ENCODE data around the gene PSEN2.
A peak's percentile ranks its signal among the peaks of the same experiment; 100 is the strongest.

The PSEN2 gene

DNA sequence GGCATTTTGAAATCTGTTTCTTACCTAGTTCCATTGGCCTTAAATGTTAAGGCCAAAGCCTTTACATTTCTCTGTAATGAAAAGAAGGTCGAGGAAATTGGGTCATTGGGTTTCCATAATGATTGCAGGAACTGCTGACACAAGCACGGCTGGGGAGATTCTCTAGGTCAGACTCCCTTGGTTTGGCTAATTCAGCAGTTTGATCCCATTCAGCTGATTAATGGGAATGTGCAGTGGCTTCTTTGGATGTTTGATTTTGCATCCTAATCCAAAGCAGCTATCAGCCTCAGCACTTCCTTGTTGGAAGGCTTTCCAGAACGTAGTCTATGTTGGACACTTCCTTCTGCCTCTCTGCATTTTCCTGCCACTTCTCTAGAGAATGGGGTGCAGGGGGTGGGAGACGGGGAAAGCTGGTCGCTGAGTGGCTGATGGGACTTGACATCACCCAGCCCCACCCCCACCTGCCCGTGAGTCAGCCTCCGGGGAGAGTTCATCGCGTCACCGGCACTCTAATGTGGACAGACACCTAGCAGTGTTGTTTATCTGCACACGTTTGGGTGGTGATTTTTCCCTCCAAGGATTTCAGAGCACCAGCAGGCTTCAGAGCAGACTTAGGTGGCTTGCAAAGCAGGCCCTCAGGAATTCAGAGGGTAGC lies 5.4 kb downstream of the PSEN2 start:
- peaks cover 13% of the 10 kb centered on the region for H3K27me3 Mint-ChIP-seq
- peaks cover 19% of the 10 kb centered on the region for H3K4me1 Mint-ChIP-seq
- no peak overlapping the region for H3K27ac Mint-ChIP-seq
- no peaks in the 10 kb centered on the region for H3K9me3 Mint-ChIP-seq
- no peak for DNase-seq
- no peak overlapping the region for H3K4me3 Mint-ChIP-seq
- ATAC-seq, result no peak

DNA sequence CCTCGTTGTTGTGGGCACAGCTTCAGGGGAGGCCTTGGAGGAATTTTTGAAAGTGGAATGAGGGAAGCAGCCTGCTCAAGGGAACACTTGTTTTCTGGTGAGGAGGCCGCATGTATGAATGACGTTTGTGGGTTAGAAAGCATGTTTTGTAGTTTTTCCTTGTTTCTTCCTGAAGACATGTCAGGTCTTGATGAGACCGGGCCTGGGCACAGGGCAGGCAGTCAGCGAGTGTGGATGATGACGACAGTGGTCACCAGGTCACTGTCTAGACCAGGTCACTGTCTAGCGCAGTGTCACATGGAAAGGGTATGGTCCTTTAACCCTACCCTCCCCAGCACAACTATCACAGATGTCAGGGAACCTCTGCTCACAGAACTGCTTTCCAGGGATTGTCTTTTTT lies 7.3 kb downstream of the PSEN2 start:
- DNase-seq, result no peak
- no peak overlapping the region for H3K27ac Mint-ChIP-seq
- no peaks in the 10 kb centered on the region for H3K9me3 Mint-ChIP-seq
- H3K4me1 Mint-ChIP-seq, result peaks cover 24% of the 10 kb centered on the region
- no peak for ATAC-seq
- no peaks in the 10 kb centered on the region for H3K27me3 Mint-ChIP-seq
- no peak overlapping the region for H3K4me3 Mint-ChIP-seq

DNA sequence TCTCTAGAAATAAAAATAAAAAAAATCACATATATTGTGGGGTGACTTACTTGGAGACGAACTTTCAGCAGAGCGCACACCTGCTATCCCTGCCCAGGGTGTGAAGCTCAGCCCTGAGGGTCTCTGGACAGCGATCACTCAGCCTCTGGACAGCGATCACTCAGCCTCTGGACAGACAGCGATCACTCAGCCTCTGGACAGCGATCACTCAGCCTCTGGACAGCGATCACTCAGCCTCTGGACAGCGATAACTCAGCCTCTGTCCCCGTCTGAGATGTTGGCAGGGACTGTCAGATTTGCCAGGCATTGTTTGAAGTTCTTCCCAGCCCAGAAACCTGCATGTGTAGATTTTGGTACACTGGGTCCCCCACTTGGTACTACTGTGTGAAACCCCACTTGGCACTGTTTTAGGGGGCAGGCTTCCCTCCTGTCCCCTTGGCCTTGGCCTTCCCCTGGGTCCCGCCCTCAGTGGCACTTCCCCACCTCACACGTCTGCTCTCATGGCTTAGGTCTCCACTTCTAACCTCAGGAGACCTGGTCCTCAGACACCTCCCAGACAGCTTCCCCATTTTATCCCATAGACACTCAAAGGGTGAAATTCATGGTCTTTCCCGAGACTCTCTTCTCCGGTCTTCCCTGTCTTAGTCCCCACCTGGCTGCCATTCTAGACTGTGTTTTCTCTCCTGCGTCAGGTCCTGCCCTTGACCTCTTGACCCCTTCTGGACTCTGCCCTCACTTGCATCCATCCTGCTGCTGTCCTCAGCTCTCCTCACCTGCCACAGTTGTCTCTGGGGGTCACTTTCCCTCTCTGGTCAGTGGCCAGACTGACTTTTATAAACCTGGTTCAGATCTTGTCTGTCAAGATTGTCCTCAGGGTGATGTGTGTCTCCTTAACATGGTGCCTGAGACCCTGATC lies 10.2 kb downstream of the PSEN2 start:
- H3K4me1 Mint-ChIP-seq, result peaks cover 48% of the 10 kb centered on the region
- H3K27me3 Mint-ChIP-seq, result no peaks in the 10 kb centered on the region
- ATAC-seq (no peak), DNase-seq (no peak)
- no peak overlapping the region for H3K4me3 Mint-ChIP-seq
- H3K27ac Mint-ChIP-seq, result peak overlapping the region; percentile 38 to 41
- no peaks in the 10 kb centered on the region for H3K9me3 Mint-ChIP-seq

DNA sequence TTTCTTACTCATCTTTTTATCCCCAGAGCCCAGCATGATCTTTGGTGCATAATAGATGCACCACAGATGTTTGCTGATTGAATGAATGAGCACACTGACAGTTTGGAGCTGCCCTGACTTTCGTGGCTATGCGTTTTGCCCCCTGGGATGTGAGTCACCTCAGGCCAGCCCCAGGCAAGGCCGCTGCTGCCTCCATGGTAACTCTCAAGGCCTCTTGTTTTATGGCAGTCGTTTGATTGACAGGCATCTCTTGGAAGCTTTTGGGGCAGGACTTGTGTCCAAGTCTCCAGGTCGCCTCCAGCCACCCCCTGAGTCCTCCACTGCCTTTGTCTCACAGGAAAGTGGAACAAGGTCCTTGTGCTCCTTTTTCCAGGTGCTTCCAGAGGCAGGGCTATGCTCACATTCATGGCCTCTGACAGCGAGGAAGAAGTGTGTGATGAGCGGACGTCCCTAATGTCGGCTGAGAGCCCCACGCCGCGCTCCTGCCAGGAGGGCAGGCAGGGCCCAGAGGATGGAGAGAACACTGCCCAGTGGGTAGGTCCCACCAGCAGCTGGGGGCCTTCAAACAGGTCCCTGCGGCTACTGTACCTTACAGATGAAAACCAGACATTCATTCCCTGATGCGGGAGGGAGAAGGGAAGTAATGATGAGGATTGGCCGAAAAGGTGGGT lies 11.2 kb downstream of the PSEN2 start:
- ATAC-seq, result no peak
- Mint-ChIP-seq H3K4me3 (peak overlapping the region; percentile 59 to 75), H3K4me1 (peaks cover 58% of the 10 kb centered on the region)

DNA sequence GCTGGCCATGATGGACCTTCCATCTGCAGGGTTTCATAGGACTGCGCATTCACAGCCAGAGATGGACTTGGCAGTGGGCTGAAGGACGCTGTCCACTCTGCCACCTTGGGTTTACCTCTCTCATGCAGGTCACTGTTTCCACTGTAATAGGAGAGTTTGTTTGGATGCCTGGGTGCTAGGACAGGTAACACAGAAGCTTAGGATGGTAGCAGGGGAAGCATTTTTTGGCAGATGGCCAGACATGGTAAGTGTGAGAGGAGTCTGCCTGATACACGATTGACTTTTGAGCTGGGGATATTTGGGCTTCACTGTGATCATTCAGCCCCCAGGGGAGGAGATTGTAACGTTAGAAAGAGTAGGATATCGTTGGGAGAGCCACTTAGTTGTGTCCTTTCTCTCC lies 11.8 kb downstream of the PSEN2 start:
- Mint-ChIP-seq H3K9me3 (no peaks in the 10 kb centered on the region), H3K27me3 (no peaks in the 10 kb centered on the region), H3K27ac (peak overlapping the region; percentile 90 to 91), H3K4me3 (peak overlapping the region; percentile 59 to 75), H3K4me1 (peaks cover 60% of the 10 kb centered on the region)
- DNase-seq (no peak), ATAC-seq (peak; percentile 18)

More for the DNA sequence above, 11.2 kb downstream of the PSEN2 start:
- H3K27me3 Mint-ChIP-seq, result no peaks in the 10 kb centered on the region
- H3K9me3 Mint-ChIP-seq, result no peaks in the 10 kb centered on the region
- no peak for DNase-seq
- H3K27ac Mint-ChIP-seq, result peak overlapping the region; percentile 90 to 91

DNA sequence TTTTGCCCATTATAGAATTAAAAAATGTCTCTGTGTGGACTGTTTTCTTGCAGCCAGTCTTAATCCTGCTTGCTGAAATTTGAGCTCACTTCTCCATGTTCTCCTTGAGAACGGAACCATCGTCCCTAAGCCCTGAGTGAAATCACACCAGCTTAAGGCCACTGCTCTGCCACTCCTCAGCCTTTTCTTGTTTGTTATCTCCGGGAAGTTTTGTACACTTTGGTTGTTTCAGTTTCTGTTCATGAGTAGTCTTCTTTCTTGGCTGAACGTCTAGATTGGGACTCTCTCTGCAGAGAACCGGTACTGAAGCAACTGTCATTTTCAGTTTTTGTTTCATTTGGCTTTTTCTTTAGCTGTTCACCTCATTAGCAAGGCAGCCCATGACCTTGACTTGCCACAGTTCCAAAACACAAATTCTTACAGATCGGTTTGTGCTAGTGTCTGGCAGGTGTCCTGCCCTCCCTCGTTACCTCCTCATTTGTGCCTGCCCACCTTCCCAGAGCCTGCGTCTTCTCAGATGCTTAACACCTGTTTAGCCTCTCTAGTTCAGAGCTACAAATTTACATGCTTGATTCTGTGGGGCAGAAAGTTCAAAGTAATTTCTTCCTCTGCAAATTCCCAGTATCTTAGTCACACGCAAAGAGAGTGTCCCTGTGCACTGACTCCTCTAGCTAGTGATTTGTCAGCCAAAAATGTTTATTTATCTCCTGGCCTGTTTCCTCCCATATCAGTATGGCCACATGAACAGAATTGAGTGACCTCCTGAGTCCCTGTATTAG lies 12.4 kb downstream of the PSEN2 start:
- Mint-ChIP-seq H3K4me1 (peaks cover 60% of the 10 kb centered on the region), H3K9me3 (no peaks in the 10 kb centered on the region), H3K27me3 (no peaks in the 10 kb centered on the region), H3K27ac (peak overlapping the region; percentile 90 to 91), H3K4me3 (peak overlapping the region; percentile 59 to 75)
- ATAC-seq (peak; percentile 91), DNase-seq (peak; percentile 27 to 38)

DNA sequence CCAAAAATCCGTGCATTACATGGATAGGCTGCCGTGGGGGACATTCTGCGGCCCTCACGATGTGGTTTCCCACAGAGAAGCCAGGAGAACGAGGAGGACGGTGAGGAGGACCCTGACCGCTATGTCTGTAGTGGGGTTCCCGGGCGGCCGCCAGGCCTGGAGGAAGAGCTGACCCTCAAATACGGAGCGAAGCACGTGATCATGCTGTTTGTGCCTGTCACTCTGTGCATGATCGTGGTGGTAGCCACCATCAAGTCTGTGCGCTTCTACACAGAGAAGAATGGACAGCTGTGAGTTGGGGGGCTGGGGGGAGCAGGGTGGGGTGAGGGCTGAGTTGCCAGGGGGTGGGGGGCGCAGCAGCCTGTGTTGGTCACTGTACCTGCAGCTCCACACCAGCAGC lies 13.2 kb downstream of the PSEN2 start:
- H3K27me3 Mint-ChIP-seq, result no peaks in the 10 kb centered on the region

DNA sequence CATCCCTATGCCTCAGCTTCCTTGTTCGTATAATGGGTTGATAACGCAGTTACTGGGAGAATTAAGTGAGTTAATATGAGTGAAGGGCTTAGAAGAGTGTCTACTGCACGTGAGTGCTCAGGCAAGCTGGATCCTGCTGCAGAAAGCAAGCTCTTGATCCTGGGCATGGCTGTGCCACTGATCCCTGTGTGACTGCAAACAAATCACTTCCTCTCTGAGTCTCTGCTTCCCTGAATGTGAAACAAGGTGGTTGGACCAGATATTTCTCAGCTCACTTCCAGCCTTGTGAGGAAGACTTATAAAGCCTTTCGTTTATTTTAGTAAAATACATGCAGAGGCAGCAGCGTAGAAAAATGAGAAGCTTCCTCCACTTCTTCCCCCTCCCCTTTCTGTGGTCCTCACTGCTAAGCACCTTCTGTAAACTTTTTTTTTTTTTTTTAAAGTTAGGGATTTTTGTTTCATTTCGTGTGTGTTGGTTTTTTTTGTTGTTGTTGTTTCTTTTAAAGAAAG lies 13.8 kb downstream of the PSEN2 start:
- Mint-ChIP-seq H3K4me1 (peaks cover 60% of the 10 kb centered on the region), H3K4me3 (peak overlapping the region; percentile 38 to 59), H3K9me3 (no peaks in the 10 kb centered on the region), H3K27ac (peak overlapping the region in 1 of 2 donors; percentile 49), H3K27me3 (no peaks in the 10 kb centered on the region)
- ATAC-seq (no peak), DNase-seq (no peak)

More for the DNA sequence above, 13.2 kb downstream of the PSEN2 start:
- Mint-ChIP-seq H3K4me1 (peaks cover 60% of the 10 kb centered on the region), H3K9me3 (no peaks in the 10 kb centered on the region), H3K4me3 (peak overlapping the region; percentile 59 to 75), H3K27ac (peak overlapping the region in 1 of 2 donors; percentile 90)
- DNase-seq (no peak), ATAC-seq (no peak)

DNA sequence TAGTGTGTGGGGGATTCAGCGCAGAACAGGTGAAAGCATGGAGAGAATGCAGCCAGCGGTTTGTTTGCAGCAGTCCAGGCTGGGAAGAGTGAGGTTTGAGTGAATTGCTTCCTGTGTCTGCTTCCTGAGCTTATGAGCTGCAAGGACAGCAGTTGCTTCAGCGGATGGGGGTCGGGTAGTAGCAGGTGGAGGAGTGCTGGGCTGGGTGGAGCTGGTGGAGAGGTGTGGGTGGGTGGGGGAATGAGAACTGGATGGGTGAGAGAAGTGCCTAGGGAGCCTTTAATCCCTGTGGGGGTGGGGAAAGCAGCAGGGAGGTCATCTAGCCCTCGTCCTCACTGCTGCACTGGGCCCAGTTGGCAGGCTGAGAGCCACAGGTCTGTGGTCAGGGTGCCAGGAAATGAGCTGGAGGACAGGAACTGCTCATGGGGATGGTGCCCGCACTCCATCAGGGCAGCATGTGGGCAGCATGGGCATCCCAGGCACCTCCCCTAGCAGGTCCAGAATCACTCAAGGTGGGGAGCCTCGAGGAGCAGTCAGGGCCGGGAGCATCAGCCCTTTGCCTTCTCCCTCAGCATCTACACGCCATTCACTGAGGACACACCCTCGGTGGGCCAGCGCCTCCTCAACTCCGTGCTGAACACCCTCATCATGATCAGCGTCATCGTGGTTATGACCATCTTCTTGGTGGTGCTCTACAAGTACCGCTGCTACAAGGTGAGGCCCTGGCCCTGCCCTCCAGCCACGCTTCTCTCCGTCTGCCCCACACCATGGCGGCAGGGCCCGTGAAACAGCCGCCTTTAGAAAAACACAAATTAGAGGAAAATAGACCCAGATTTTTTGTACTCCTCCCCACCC lies 14.8 kb downstream of the PSEN2 start:
- H3K27ac Mint-ChIP-seq, result peak overlapping the region in 1 of 2 donors; percentile 49
- H3K4me3 Mint-ChIP-seq, result peak overlapping the region; percentile 37 to 59
- H3K4me1 Mint-ChIP-seq, result peaks cover 60% of the 10 kb centered on the region

DNA sequence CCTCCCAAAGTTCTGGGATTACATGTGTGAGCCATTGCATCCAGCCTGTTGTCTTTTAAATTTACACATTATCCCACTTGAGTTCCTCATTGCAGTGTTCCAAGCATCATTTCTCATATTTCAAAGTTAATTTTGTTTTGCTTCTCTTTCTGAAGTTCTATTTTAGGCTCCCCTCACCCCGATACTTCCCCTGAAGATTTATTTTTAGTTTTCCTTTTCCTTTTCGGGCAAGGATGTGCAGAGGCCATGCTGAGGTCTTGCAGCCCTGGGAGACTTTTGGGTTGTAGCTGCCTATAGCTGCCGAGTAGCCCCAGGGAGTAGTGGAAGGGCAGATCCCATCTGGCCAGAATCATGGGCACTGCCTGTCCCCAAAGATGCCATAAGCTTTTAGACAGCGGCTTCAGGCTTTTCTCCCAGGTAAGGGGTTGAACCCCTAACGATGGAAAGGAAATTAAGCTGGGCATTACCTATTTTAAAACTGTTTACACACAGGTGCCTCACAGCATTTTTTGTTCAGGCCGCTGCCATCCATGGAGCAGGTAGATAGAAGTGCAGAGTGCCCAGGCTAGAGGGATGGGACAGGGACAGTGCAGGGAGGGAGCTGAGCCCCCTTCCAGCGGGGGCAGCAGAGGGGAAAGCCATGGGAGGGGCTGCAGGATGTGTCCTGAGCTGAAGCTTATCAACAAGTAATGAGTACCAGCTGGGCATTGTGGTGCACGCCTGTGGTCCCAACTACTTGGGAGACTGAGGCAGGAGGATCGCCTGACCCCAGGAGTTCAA lies 15.9 kb downstream of the PSEN2 start:
- peak overlapping the region in 1 of 2 donors; percentile 30 for H3K4me3 Mint-ChIP-seq
- no peak overlapping the region for H3K27ac Mint-ChIP-seq

More for the DNA sequence above, 14.8 kb downstream of the PSEN2 start:
- H3K27me3 Mint-ChIP-seq, result no peaks in the 10 kb centered on the region
- DNase-seq (no peak), ATAC-seq (no peak)
- no peaks in the 10 kb centered on the region for H3K9me3 Mint-ChIP-seq

DNA sequence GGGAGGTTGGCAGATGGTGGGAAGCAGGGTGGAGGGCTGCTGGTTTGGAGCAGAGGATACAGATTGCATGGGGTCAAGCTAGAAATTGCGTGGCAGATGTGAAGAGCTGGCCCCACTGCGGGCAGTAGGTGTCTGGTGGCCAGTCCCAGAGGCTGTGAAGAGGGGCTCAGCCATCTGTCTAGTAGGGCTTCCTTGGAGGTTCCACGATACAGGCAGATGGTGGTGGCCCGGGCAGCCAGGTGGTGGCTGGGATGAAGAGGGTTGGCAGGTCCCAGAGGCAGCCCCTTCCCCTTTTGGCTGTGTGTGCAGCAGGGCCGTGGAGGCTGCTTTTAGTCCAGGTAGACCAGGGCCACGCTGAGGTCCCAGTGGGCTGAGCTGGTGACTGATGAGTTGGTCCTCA lies 16.6 kb downstream of the PSEN2 start:
- Mint-ChIP-seq H3K27me3 (no peaks in the 10 kb centered on the region), H3K9me3 (no peaks in the 10 kb centered on the region), H3K4me3 (no peak overlapping the region), H3K4me1 (peaks cover 48% of the 10 kb centered on the region), H3K27ac (no peak overlapping the region)
- ATAC-seq (no peak), DNase-seq (no peak)

More for the DNA sequence above, 15.9 kb downstream of the PSEN2 start:
- ATAC-seq, result no peak
- Mint-ChIP-seq H3K9me3 (no peaks in the 10 kb centered on the region), H3K27me3 (no peaks in the 10 kb centered on the region), H3K4me1 (peaks cover 55% of the 10 kb centered on the region)
- DNase-seq, result no peak

DNA sequence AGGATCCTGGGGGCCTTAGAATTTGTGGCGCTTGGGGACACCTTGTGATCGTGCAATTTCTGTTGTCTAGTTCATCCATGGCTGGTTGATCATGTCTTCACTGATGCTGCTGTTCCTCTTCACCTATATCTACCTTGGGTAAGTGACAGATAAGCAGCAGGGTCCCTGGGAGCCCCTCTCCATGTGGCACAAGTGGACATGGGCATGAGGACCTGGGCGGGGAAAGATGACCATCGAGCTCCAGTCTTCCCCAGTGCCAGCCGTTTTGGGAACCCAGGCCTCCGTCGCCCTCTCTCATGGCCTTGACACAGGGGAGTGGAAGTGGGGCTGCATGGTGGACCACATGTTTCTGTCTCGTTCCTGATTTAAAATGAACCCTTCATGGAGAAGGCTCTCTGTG lies 17.6 kb downstream of the PSEN2 start:
- ATAC-seq, result no peak
- Mint-ChIP-seq H3K27ac (no peak overlapping the region), H3K4me1 (peaks cover 38% of the 10 kb centered on the region), H3K4me3 (no peak overlapping the region), H3K9me3 (no peaks in the 10 kb centered on the region), H3K27me3 (no peaks in the 10 kb centered on the region)
- DNase-seq, result no peak

DNA sequence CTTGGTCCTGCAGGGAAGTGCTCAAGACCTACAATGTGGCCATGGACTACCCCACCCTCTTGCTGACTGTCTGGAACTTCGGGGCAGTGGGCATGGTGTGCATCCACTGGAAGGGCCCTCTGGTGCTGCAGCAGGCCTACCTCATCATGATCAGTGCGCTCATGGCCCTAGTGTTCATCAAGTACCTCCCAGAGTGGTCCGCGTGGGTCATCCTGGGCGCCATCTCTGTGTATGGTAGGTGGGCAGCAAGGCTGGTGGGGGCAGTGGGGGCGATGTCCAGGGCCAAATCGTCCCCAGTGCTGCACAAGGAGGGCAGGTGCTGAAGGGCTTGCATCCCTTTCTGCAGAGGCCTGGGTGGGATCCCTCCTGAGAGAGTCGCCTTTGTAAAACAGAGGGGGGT lies 18.4 kb downstream of the PSEN2 start:
- ATAC-seq (no peak), DNase-seq (no peak)
- Mint-ChIP-seq H3K4me3 (no peak overlapping the region), H3K27me3 (no peaks in the 10 kb centered on the region), H3K27ac (no peak overlapping the region), H3K4me1 (peaks cover 30% of the 10 kb centered on the region), H3K9me3 (no peaks in the 10 kb centered on the region)
